GM12891 (cell line): Measurements from ENCODE around the gene OR2A7.
"Not testable (repeated sequence)": the region's sequence is repeated elsewhere in the genome, so short reads cannot be mapped to it uniquely, and the experiment has no call there.

Experiments used
- PAX5 ChIP-seq: IDR thresholded peaks from 2 replicates; pipeline ENCODE4 v1.6.1; 2011; ENCODE audit warnings: low read length, moderate library complexity, mild to moderate bottlenecking; ENCODE audit not compliant: insufficient read depth, severe bottlenecking
- POLR2A ChIP-seq: IDR thresholded peaks from 2 replicates; pipeline ENCODE4 v1.6.1; 2011; ENCODE audit warnings: low read depth, low read length, control low read depth
- POLR2AphosphoS5 ChIP-seq: IDR thresholded peaks from 2 replicates; pipeline ENCODE4 v1.6.1; 2011; ENCODE audit warnings: low read depth, low read length, control low read depth
- POU2F2 ChIP-seq: IDR thresholded peaks from 2 replicates; pipeline ENCODE4 v1.6.1; 2011; ENCODE audit warnings: low read depth, mild to moderate bottlenecking, control low read depth, low read length, moderate library complexity
- SPI1 ChIP-seq: IDR thresholded peaks from 2 replicates; pipeline ENCODE4 v1.6.1; 2011; ENCODE audit warnings: low read depth, low read length, control low read depth
- TAF1 ChIP-seq: IDR thresholded peaks from 2 replicates; pipeline ENCODE4 v1.6.1; 2011; ENCODE audit warnings: low read depth, low read length, control low read depth

- TF ChIP-seq POLR2A, POLR2AphosphoS5, TAF1, POU2F2, PAX5, SPI1: not testable (repeated sequence)
Observed at GRCh38 chr7:144239365-144239764, 25.2 kb downstream of the OR2A7 start, which contains the start of gene OR2A42.
